Esophagus squamous epithelium (tissue), 4 donors: ENCODE measurements around the gene LDLRAD3.

ENCODE experiments used
- CTCF ChIP-seq, 6 experiments: fragments of 450-650 bp in 4 of 6; fragments of 200-600 bp in 2 of 6; sonication (generic) in 2 of 6; IDR thresholded peaks; one replicate each; pipeline ENCODE4 v1.5.1; 2016 to 2019; ENCODE audit warnings: antibody characterized with exemption in 6 of 6, mild to moderate bottlenecking in 4 of 6, moderate library complexity in 4 of 6
- POLR2A ChIP-seq, 4 donors: fragments of 450-650 bp; IDR thresholded peaks; one replicate each; pipeline ENCODE4 v1.6.1; 2017; ENCODE audit warnings: antibody characterized with exemption in 4 of 4, mild to moderate bottlenecking in 4 of 4, moderate library complexity in 3 of 4

- TF ChIP-seq CTCF (IDR thresholded peaks at IDR 0.05) (no peak), POLR2A (IDR thresholded peaks at IDR 0.05) (no peak)
Observed at GRCh38 chr11:36146437-36146836, 202.6 kb downstream of the LDLRAD3 start.
